Smooth muscle cell (in vitro differentiated cells): ENCODE results near the gene CLDN9. TPM values are rescaled to one million over a fixed set of nuclear protein-coding genes. Genes with fewer than 3 reads are reported as not detected.

Source experiments
- DNase-seq: peaks from one replicate; lab custom pipeline; 2025; ENCODE audit not compliant: unreplicated experiment; lab: John Stamatoyannopoulos, UW
- H2AFZ ChIP-seq: fragments of 200-600 bp; sonication (generic); 2 replicates; pipeline ENCODE4 v1.6.0; 2016; ENCODE audit warnings: antibody characterized with exemption, low read depth, mild to moderate bottlenecking
- H3F3A ChIP-seq: fragments of 200-600 bp; sonication (generic); 2 replicates; pipeline ENCODE4 v1.6.0; 2017; ENCODE audit warnings: antibody characterized with exemption, low read depth
- H3K27ac ChIP-seq: fragments of 200-600 bp; sonication (generic); 2 replicates; pipeline ENCODE4 v1.5.1; 2016; ENCODE audit warnings: low read depth, mild to moderate bottlenecking
- H3K27me3 ChIP-seq: fragments of 200-600 bp; sonication (generic); 2 replicates; pipeline ENCODE4 v1.6.1; 2016; ENCODE audit warnings: low read depth, mild to moderate bottlenecking
- H3K36me3 ChIP-seq: fragments of 200-600 bp; sonication (generic); 2 replicates; pipeline ENCODE4 v1.5.1; 2016; ENCODE audit warnings: low read depth
- H3K4me1 ChIP-seq: fragments of 200-600 bp; sonication (generic); 2 replicates; pipeline ENCODE4 v1.5.1; 2016; ENCODE audit warnings: low read depth
- H3K4me2 ChIP-seq: fragments of 200-600 bp; sonication (generic); 2 replicates; pipeline ENCODE4 v1.6.0; 2016; ENCODE audit warnings: mild to moderate bottlenecking
- H3K4me3 ChIP-seq: fragments of 200-600 bp; sonication (generic); 2 replicates; pipeline ENCODE4 v1.5.1; 2016; ENCODE audit warnings: mild to moderate bottlenecking
- H3K79me2 ChIP-seq: fragments of 200-600 bp; sonication (generic); 2 replicates; pipeline ENCODE4 v1.6.0; 2016; ENCODE audit warnings: low read depth, mild to moderate bottlenecking
- H3K9ac ChIP-seq: fragments of 200-600 bp; sonication (generic); 2 replicates; pipeline ENCODE4 v1.6.0; 2016; ENCODE audit warnings: low read depth
- H3K9me3 ChIP-seq: fragments of 200-600 bp; sonication (generic); replicated peaks from 2 replicates; pipeline ENCODE4 v1.5.1; 2016; ENCODE audit warnings: low read depth
- H4K20me1 ChIP-seq: fragments of 200-600 bp; sonication (generic); 2 replicates; pipeline ENCODE4 v1.6.0; 2016; ENCODE audit warnings: low read depth
- WGBS: methylation state at CpG from one replicate; pipeline ENCODE4 v1.1.7; 2016; ENCODE audit warnings: low lambda C conversion rate; 5-methylcytosine and 5-hydroxymethylcytosine counted together
- polyA plus RNA-seq: library from polyadenylated mRNA; unstranded; fragments of >200 nt; fragmentation: Nextera tagmentation; extraction: Ambion mirVana; gene quantifications from 2 replicates; pipeline ENCODE4 v1.2.1, GENCODE V29; 2016
- total RNA-seq: library from RNA; depleted of rRNA; stranded (reverse); fragments of >200 nt; gene quantifications from 2 replicates; pipeline ENCODE4 v1.2.3, GENCODE V29; 2014
- TF ChIP-seq, protein P1 (sequence below): fragments of 200-600 bp; sonication (generic); IDR thresholded peaks from 2 replicates; pipeline ENCODE4 v1.5.1; 2017; ENCODE audit warnings: borderline replicate concordance, mild to moderate bottlenecking, antibody characterized with exemption; ENCODE audit not compliant: insufficient read depth, poor library complexity, severe bottlenecking

CLDN9 gene
- total and polyA plus RNA-seq, 2 experiments from 2014 or later: 0.81 to 1.8 TPM

- H3K9ac ChIP-seq: no peak overlapping the region
- WGBS: 88% methylated on average over 15 of the region's 17 CpGs
Measured at GRCh38 chr16:2986623-2987188, 26.0 kb upstream of the CLDN9 start.

GRCh38 chr16:2987286-2987685, 25.4 kb upstream of the CLDN9 start:
- no peaks in the 10 kb centered on the region for H3K36me3 ChIP-seq
- no peaks in the 10 kb centered on the region for H3K9me3 ChIP-seq
- no peak overlapping the region for H3K27ac ChIP-seq
- H3K4me1 ChIP-seq: no peaks in the 10 kb centered on the region
- no peak overlapping the region for H3K9ac ChIP-seq
- no peak overlapping the region for H3K4me3 ChIP-seq
- H3K4me2 ChIP-seq: no peak overlapping the region
- H4K20me1 ChIP-seq: no peaks in the 10 kb centered on the region
- H3K27me3 ChIP-seq: no peaks in the 10 kb centered on the region
- DNase-seq: no peak
- TF ChIP-seq, protein P1, sequence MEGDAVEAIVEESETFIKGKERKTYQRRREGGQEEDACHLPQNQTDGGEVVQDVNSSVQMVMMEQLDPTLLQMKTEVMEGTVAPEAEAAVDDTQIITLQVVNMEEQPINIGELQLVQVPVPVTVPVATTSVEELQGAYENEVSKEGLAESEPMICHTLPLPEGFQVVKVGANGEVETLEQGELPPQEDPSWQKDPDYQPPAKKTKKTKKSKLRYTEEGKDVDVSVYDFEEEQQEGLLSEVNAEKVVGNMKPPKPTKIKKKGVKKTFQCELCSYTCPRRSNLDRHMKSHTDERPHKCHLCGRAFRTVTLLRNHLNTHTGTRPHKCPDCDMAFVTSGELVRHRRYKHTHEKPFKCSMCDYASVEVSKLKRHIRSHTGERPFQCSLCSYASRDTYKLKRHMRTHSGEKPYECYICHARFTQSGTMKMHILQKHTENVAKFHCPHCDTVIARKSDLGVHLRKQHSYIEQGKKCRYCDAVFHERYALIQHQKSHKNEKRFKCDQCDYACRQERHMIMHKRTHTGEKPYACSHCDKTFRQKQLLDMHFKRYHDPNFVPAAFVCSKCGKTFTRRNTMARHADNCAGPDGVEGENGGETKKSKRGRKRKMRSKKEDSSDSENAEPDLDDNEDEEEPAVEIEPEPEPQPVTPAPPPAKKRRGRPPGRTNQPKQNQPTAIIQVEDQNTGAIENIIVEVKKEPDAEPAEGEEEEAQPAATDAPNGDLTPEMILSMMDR: no peak
- 92% methylated on average over 8 of the region's 9 CpGs for WGBS
- peaks cover 4% of the 10 kb centered on the region for H3F3A ChIP-seq
- no peaks in the 10 kb centered on the region for H3K79me2 ChIP-seq
- no peak overlapping the region for H2AFZ ChIP-seq

More at GRCh38 chr16:2986623-2987188, 26.0 kb upstream of the CLDN9 start:
- Histone ChIP-seq H3K9me3 (no peaks in the 10 kb centered on the region), H3K4me1 (peaks cover 3% of the 10 kb centered on the region), H3K79me2 (no peaks in the 10 kb centered on the region), H2AFZ (no peak overlapping the region), H3F3A (peaks cover 10% of the 10 kb centered on the region), H3K36me3 (no peaks in the 10 kb centered on the region), H3K4me2 (no peak overlapping the region), H3K27me3 (no peaks in the 10 kb centered on the region), H4K20me1 (no peaks in the 10 kb centered on the region), H3K4me3 (no peak overlapping the region), H3K27ac (no peak overlapping the region)
- TF ChIP-seq, protein P1: no peak
- no peak for DNase-seq

DNA sequence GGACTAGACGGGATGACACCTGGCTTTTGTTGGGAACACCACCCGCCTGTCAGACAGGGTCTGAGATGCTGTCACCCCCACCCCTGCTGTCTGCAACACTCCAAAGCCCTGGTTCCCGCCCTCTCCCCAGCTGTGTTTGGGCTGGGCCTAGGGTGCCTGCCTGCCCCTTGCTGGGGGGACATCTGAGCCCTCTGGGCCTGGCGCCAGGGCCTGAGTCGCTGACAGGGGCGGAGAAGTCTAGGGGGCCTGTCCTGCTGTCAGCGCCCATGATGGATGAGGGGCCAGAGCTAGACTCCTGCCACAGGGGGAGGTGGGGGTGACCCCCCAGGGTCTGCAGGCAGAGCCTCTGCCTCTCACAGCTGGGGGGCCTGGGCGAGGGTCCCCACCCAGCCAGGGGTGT, 24.9 kb upstream of the CLDN9 start:
- no peak for DNase-seq
- H3K9me3 ChIP-seq: no peaks in the 10 kb centered on the region
- no peaks in the 10 kb centered on the region for H3K27me3 ChIP-seq
- H3K4me3 ChIP-seq: no peak overlapping the region
- no peaks in the 10 kb centered on the region for H3K36me3 ChIP-seq
- H2AFZ ChIP-seq: no peak overlapping the region
- no peaks in the 10 kb centered on the region for H3K79me2 ChIP-seq
- H3K27ac ChIP-seq: no peak overlapping the region
- no peaks in the 10 kb centered on the region for H3F3A ChIP-seq
- no peak overlapping the region for H3K9ac ChIP-seq
- WGBS: 77% methylated on average over 8 of the region's 8 CpGs
- no peaks in the 10 kb centered on the region for H4K20me1 ChIP-seq
- no peaks in the 10 kb centered on the region for H3K4me1 ChIP-seq
- TF ChIP-seq, protein P1: no peak
- H3K4me2 ChIP-seq: no peak overlapping the region

DNA sequence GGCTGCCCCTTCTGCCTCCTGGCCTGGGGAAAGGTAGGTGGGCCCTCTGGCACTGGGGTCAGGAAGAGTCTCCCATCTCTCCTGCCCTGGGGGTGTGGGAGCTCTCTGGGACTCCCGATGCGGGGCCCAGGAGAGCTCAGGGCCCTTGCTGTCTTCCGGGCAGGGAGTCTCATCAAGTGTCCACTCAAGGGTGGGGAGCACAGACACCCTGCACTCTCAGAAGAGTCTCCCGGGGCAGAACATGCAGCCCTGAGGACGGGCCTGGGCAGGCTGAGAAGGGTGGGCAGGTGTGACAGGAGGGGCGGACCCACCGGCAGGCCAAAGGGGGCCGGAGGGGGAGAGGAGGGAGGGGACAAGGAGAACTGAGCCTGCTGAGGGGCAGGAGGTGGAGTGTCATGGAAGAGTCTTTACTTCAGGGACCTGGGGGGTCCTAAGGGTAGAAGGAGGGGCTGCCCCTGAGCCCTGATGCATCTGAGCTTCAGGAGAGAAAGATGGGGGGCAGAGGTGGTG, 24.1 kb upstream of the CLDN9 start:
- Histone ChIP-seq H3K4me2 (no peak overlapping the region), H3K27ac (no peak overlapping the region), H3F3A (no peaks in the 10 kb centered on the region), H3K9me3 (no peaks in the 10 kb centered on the region), H3K4me3 (no peak overlapping the region), H3K27me3 (no peaks in the 10 kb centered on the region), H3K4me1 (no peaks in the 10 kb centered on the region), H4K20me1 (no peaks in the 10 kb centered on the region), H3K36me3 (no peaks in the 10 kb centered on the region), H3K79me2 (no peaks in the 10 kb centered on the region), H2AFZ (no peak overlapping the region), H3K9ac (no peak overlapping the region)
- TF ChIP-seq, protein P1: no peak
- WGBS: 76% methylated on average over 3 of the region's 8 CpGs
- DNase-seq: no peak
